Neural cell (in vitro differentiated cells): ENCODE data around the gene FILIP1L.

Source experiments
- EP300 ChIP-seq: fragments of 450-650 bp; conservative IDR thresholded peaks from 2 replicates; pipeline ENCODE4 v1.6.1; 2014; ENCODE audit warnings: antibody characterized with exemption, mild to moderate bottlenecking, moderate library complexity; ENCODE audit not compliant: poor library complexity, severe bottlenecking
- EZH2 ChIP-seq: fragments of 200-600, 300-800 bp; shearing (Covaris generic), sonication (generic); IDR thresholded peaks from 2 replicates; pipeline ENCODE4 v1.6.1; 2014; ENCODE audit warnings: antibody characterized with exemption, low read length, borderline replicate concordance, mild to moderate bottlenecking; ENCODE audit not compliant: insufficient read depth, poor library complexity, severe bottlenecking
- TF ChIP-seq, protein P1 (sequence below): IDR thresholded peaks from 2 replicates; pipeline ENCODE4 v1.6.1; 2012; ENCODE audit warnings: borderline replicate concordance
- TF ChIP-seq, protein P2 (sequence below): fragments of 450-650 bp; IDR thresholded peaks from 2 replicates; pipeline ENCODE4 v1.5.1; 2014; ENCODE audit warnings: antibody characterized with exemption, mild to moderate bottlenecking, moderate library complexity; ENCODE audit not compliant: poor library complexity, severe bottlenecking

- TF ChIP-seq, protein P1, sequence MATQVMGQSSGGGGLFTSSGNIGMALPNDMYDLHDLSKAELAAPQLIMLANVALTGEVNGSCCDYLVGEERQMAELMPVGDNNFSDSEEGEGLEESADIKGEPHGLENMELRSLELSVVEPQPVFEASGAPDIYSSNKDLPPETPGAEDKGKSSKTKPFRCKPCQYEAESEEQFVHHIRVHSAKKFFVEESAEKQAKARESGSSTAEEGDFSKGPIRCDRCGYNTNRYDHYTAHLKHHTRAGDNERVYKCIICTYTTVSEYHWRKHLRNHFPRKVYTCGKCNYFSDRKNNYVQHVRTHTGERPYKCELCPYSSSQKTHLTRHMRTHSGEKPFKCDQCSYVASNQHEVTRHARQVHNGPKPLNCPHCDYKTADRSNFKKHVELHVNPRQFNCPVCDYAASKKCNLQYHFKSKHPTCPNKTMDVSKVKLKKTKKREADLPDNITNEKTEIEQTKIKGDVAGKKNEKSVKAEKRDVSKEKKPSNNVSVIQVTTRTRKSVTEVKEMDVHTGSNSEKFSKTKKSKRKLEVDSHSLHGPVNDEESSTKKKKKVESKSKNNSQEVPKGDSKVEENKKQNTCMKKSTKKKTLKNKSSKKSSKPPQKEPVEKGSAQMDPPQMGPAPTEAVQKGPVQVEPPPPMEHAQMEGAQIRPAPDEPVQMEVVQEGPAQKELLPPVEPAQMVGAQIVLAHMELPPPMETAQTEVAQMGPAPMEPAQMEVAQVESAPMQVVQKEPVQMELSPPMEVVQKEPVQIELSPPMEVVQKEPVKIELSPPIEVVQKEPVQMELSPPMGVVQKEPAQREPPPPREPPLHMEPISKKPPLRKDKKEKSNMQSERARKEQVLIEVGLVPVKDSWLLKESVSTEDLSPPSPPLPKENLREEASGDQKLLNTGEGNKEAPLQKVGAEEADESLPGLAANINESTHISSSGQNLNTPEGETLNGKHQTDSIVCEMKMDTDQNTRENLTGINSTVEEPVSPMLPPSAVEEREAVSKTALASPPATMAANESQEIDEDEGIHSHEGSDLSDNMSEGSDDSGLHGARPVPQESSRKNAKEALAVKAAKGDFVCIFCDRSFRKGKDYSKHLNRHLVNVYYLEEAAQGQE = no peak
- TF ChIP-seq, protein P2, sequence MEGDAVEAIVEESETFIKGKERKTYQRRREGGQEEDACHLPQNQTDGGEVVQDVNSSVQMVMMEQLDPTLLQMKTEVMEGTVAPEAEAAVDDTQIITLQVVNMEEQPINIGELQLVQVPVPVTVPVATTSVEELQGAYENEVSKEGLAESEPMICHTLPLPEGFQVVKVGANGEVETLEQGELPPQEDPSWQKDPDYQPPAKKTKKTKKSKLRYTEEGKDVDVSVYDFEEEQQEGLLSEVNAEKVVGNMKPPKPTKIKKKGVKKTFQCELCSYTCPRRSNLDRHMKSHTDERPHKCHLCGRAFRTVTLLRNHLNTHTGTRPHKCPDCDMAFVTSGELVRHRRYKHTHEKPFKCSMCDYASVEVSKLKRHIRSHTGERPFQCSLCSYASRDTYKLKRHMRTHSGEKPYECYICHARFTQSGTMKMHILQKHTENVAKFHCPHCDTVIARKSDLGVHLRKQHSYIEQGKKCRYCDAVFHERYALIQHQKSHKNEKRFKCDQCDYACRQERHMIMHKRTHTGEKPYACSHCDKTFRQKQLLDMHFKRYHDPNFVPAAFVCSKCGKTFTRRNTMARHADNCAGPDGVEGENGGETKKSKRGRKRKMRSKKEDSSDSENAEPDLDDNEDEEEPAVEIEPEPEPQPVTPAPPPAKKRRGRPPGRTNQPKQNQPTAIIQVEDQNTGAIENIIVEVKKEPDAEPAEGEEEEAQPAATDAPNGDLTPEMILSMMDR = no peak
- TF ChIP-seq EZH2 (no peak), EP300 (no peak)
These were observed 34.8 kb upstream of the FILIP1L start for GRCh38 chr3:100149130-100149529.
